SKM-1 treated with dmso at 0.1 percent for 144 hours (cell line): ENCODE measurements around the gene RECQL5.

Experiments
- DNase-seq: peaks from one replicate; lab custom pipeline; 2025; ENCODE audit not compliant: unreplicated experiment; lab: John Stamatoyannopoulos, UW

RECQL5 gene

DNA sequence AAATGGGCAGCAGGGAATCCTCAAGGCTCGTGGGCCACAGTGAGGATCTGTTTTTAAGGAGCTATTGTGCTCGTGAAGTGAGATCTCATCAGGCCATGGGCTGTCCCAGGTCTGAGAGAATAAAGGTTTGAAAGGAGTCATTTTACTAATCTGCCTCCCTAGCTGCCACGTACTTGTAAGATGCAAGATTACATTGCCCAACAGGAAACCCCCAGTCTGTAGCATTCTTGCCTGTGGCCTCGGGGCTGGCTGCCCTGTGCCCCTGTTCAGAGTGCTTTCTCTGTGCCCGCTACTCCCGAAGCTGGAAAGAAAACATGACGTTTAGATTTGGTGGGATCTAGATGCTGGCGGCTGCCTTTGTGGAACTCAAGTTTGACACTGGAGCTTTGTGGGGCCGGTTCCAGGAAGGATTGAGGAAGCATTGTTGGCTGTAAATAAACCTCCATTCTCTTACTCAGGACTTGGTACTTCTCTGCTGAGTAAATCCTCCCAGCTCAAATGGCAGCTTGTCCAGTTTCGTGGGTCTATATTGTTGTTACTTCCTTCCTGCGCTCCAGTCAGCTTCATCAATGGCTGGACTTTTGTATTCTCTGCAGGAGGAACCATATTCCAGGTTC lies 21.4 kb upstream of the RECQL5 start:
- DNase-seq = peak; percentile 34

DNA sequence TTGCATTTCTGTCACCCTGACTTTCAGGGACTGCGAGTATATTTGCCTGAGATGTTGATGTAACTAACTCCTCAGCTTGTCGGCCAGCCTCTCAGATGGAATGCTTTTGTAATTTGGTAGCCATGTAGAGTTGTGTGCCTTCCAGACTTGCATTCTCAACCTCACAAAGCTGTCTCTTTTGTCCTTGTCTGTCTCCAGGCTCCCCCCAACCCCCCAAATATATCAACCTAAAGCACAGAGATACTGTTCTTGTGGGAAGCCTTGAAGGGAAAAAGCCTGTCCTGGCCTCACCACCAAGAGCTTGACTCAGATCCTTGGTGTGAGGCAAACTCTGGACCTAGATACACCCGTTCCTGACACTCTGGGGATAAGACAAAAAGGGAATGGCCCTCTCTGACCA lies 18.5 kb upstream of the RECQL5 start:
- DNase-seq = no peak

DNA sequence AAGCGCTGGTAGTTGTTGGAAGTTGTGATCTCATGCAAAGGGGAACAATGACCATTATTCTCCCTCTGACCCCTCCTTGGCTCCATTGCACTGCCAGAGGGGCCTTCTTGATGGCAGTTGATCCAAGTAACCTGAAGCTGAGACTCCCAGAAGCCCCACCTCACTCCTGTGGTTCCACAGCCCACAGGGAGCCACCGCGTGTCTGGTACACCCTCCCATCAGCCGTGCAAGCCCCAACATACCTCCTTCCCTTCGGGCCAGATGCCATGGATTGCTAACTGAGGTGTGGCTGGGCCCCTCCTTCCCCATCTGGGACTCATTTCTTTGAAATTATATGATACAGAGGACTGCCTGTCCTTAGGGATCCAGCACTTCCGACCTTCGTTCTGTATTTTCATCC lies 18.0 kb upstream of the RECQL5 start:
- no peak for DNase-seq

DNA sequence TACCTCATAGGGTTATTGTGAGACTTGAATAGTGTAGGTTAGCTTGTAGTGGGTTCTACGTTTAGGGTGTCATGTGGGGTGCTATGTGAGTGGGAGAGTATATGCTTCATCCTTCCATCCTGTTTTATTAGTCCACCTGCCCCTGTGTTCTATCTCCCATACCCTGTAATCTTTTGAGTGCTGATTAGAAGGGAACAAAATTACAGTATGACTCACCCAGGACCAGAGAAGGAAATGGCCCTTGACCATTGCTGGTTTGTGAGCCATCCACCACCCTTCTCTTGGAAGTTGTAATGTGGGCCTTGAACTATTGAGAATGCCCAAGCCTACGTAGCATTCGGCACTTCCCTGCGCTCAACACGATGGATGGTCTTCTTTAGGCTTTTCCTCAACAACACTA lies 17.3 kb upstream of the RECQL5 start:
- no peak for DNase-seq

DNA sequence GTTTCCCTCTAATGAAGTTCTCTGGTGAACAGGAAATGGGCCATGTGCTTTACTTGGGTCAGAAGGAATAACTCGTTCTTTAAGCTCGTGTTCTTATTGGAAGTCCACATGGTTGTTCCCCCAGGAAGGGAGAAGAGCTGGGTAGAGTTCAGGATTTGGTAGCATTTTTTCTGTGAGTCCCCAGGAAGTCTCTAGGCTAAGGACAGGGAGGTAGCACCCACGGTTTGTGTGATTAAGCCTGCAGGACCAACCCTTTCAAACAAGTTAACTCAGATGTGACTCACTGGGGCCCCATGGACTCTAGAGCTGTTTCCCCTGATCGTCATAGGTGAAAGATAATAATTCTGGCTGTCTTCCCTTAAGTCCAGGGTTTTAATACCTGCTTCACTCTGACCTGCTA lies 16.6 kb upstream of the RECQL5 start:
- DNase-seq = no peak

DNA sequence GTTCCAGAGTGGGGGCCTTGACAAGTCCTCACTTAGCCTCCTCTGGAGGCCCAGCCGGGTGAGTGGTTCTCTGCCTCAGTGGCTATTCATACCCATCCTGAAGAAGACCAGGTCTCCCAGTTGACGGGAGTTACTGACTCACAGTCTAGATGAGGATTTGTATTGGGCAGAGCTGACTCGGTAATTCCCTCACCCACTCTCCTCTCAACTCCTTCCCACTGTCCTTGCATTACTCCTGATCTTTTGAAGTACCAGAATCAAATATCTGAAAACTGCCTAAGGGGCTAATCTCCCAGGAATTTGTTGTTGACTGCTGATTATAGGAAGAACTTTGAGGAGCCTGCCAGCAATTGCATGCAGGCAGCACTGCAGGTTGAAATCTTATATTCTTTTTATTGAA lies 14.3 kb upstream of the RECQL5 start:
- DNase-seq = no peak

DNA sequence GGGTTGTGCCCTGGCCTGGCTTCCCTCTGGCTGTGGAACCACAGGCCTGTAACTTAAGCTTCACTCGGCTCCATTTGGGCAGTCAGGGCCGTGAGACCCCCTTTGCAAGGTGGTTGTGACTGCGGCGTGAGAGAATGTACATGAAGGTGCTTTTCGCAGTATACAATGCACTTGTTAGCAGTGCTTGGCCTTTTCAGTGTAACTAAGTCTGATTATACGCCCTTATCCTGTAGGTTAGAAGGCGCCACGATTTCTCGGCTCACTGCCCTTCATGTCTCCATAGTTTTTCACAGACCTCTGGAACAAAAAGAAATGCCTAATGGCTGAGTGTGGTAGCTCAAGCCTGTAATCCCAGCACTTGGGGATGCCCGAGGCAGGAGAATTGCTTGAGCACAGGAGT lies 13.5 kb upstream of the RECQL5 start:
- DNase-seq = no peak

DNA sequence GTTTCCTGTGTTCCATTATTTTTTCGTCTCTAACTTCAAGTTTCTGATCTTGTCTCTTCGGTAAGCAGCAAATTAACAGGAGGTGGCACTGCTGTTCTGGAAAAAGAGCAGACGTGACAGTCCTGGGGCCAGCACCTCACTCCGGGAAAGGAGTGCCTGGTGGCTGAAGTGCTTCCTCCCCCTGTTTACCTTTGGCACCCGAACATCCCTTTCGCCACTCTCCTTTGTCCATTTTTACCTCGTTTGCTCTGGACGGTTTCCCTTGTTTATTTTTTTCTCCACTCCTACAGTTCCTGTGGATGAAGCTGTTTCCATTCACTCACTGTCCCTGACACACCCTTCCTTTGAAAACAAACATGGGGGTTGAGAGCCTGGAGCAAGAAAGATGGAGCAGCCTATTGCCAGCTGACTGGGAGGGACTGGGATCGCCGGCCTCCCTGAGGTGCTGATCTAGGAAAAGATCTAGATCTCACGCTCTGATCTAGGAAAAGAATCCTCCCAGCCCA lies 12.8 kb upstream of the RECQL5 start:
- DNase-seq = no peak

DNA sequence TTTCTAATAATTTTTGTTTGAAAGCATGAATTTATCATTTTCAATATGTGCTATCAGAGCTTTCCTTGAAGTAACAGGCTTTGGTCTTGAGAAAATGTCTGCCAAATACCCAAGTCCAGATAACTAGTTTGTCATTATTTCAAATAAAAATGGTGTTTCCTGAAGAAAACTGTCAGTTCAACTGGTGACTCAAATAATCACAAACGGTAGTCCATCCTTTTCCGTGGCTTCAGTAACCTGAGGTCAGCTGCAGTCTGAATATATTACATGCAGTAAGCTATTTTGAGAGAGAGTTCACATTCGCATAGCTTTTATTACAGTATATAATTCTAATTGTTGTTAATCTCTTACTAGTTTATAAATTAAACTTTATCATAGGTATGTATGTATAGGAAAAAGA lies 9.5 kb upstream of the RECQL5 start:
- no peak for DNase-seq

DNA sequence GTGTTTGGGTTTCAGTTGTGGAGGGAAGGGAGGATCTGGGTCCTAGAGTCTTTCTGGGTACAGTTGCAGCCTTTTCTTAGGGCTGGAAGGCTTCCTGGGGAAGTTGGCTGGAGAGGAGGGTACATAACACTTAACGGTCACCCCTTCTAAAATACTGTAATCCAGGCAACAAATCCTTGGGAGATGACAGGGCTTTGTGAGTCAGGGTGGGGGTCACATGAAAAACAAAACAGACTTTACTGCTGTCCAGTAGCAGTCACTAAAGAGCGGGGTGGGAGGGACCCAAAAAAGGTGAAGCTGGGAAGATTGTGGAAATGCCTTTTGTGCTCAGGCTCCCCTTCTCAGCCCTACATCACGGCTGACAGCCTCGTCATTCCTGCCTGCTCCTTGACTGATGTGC lies 6.5 kb upstream of the RECQL5 start:
- no peak for DNase-seq

DNA sequence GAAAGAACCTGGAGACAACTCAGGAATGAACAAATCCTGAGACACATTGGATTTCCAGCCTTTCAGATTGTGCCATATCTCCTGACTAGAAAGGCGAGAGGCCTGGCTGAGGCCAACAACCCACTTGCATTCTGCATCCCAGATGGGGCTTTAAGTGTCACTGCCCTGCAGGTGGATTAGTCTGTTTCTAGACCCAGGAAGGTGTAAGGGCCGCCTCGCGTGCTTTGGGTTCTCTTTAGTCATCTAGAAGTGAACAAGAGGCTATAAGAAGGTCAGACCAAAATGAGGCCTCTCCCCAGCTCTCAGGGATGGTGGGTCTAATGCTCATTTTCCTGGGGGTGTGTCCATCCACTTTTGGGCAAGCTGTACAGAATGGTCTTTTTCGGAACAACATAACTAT lies 5.1 kb upstream of the RECQL5 start:
- no peak for DNase-seq

DNA sequence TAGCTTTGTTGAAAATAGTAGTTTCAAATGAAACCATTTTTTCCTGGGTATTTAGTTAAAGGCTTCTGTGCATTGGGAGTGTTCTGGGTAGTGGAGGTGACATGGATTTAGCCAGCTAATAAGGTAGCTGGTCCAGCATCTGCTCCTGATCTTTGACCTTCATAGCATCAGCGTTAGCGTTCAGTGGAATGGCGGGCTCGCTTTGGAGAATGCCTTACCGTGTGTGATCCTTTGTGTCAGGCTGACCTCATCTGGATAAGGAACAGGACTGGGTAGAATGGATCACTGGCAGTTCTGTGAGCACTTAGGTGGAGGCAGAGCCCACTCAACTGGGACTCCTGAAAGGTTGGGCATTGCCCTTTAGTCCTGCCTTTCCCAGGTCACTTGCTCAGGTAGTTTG lies 3.9 kb upstream of the RECQL5 start:
- DNase-seq = no peak

DNA sequence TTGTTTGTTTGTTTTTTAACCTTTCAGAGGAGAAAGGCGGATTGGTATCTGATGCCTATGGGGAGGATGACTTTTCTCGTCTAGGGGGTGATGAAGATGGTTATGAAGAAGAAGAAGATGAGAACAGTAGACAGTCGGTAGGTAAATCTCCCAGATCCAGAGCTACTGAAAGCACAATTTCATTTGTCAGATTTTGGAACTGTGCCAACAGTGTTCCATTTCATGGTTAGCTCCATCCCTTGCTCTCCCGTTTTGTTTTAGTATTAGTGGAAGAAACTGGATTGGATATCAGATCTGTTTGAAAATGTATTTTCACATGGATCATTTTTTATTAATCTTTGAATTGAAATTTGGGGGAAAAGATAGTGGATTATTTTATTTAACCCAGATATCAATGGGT lies 1.5 kb upstream of the RECQL5 start:
- no peak for DNase-seq

DNA sequence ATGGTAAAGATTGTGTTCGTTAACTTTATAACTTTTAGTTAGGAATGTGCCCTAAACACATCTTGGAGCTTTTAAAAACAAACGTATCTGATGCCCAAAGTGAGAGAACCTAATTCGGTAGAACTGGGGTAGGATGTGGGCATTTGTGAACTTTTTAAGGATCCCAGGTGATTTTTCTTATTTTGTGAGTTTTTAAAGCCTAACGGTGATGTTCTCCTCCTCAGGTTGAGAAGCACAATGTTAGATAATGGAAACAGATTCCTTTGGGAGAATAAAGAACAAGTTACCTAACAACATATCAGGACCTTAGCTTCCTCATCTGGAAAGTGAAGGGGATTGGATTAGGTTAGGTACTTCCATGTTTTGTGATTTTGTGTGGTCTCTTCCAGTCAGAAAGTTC lies 871 bp upstream of the RECQL5 start:
- DNase-seq = no peak

DNA sequence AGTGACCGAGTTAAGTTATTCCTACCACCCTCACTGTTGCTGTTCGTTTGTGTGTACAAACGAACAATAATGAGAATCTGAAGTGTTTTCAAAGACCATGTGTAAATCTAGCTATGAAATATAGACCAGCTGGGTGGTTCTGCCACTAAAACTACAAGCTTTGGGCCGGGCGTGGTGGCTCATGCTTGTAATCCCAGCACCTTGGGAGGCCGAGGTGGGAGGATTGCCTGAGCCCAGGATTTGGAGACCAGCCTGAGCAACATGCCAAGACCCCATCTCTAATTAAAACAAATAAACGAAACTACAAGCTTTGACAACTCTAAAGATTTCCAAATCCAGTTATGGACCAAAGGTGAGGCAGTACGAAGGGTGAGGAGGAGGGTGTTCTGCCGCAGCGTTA lies 973 bp downstream of the RECQL5 start:
- DNase-seq = no peak

DNA sequence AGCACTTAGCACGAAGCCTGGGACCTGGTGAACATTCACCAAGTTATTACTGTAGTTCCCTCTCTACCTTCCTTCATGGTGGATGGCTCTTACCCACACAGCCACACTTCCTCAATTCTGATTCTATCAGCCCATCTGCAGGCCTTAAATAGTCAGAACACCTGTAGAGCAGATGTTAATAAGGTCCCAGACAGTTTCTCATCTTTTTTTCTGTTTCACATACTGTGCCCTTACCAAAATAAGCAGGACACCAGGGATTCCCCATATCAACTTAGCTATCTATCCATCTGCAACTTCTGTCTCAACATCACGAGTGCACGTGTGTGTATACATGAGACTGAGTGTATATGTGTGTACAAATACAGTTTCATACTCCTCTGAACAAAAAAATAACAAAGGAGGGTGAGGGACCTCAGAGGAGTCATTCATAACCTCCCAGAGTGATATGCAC lies 2.8 kb downstream of the RECQL5 start:
- DNase-seq = no peak

DNA sequence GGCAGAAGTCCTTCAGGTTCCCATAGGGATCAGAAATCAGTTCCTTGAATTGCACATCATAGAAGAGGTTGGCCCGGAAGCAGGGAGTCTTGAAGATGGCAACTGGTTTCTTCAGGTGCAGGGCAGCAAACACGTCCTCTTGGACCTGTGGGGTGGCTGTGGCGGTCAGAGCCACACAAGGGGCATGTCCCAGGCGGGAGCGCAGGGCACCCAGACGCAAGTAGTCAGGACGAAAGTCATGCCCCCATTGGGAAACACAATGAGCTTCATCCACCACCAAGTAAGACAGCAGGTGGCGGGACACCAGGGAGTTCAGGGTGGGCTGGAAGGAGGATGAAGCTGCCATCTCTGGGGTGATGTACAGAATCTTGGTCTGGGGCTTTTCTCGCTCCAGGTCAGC lies 4.4 kb downstream of the RECQL5 start:
- DNase-seq = no peak

DNA sequence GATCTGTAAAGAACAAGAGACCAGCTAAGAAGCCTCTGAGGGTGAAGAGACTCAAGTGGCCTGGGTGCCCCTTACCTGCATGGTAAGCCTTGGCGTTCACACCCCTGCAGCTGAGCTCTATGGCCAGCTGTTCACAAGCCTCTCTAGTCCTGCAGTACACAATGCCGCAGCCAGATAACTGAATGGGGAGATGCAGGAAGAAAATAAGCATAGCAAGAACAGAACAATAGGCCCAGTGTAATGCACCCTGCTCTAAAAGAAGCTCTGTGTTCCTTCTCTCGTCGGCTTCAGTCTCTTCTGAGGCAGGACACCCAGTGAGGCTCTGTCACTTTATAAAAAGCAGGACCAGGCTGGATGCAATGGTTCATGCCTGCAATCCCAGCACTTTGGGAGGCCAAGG lies 5.4 kb downstream of the RECQL5 start:
- DNase-seq = no peak

DNA sequence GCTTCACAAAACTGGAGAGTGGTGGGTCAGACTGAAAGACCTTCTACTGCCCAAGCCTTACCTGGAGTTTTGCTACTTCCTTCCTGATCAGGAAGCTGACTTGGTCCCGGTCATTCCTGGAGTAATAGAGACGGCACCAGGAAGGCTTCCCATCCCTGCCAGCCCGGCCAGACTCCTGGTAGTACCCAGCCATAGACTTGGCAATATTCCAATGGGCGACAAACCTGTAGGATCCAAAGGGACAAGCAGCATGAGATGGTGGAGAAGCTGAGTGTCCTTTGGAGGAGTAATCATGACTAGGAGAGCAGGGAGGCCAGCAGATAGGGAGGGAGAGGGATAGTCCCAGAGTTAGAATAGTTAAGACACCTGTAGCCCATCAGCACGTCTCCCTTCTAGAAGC lies 8.7 kb downstream of the RECQL5 start:
- no peak for DNase-seq

DNA sequence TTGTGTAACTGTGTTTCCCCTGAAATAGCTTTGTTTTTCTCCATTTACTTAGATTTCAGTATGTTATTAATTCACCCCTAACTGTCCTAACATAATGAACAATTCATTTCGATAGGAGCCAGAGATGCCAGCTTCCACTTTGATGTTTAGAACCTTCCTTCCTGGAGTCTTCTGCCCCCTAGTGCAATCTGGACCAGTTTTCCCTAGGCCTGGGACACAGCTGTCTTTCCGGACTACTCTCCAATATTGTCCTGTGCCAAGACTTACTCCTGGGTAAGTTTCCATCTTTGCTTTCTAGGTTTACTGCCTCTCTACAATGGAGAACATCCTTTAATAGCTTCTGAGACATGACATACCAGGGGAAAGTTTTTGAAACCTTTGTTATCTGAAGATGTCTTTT lies 12.8 kb downstream of the RECQL5 start:
- DNase-seq = no peak

DNA sequence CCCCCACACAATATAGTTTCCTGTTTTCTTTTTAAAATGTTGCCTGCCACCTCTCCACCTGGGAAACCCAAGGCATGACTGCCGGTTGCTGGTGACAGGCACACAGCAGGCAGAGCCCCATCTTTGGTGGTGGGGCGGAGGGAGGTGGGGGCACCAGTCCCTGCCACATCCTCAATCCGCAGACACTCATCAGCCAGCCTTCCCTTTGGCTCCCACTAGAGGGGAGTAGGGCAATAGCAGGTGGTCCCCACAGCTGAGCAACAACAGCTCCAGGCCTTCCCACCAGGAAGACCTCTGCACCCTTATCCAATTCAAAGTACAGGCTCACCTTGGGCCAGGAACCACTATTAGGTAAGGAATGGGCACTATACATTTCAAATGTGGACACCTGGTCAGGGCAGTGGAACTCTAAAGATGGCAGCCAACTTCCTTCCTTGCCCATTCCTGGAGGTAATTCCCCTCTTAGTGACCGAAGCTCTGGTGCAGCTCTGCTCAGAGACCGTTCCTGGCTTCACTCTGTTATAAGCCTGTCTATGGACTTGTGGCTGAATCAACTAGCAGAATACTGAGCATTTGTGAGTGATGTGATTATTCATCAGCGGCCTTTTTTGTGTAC lies 13.9 kb downstream of the RECQL5 start:
- peak; percentile 19 for DNase-seq

DNA sequence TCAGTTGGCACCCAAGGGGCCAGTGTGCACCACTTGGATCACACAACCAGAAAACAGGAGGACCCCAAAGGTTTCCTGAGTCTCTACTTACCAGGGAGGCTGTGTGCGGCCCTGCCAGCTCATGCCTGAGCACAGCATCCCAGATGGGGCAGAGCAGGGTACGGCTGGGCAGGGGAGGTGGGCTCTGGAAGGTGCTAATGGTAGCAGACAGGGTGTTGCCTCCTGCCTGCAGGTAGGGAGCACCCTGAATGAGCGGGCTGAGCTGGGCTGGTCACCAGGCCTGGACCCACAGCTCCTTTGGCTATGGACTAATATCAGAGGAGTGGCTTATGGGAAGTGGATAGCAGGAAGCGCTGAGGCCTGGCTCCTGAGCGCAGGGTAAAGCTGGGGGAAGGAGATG lies 14.6 kb downstream of the RECQL5 start:
- DNase-seq = no peak

DNA sequence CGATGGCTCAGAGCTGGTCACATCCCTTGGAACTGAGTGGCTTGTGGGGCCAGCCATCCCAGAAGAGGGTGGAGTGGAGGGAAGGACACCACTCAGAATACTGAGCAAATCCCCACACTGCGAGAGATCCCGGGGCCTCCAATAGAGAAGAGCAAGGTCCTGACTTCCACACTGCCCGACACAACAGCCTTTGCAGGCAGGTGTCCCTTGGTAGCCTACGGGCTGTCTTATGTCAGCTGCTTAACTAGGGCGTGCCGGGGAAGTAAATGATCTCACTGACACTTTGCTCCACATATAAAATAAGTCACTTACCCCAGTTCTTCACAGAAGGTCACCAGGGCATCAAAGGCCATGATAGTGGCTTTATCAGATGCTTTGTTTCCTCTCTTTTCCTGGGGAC lies 16.1 kb downstream of the RECQL5 start:
- DNase-seq = no peak
